GM21723 (cell line): ENCODE measurements around the gene CTRB2.
"Not testable (repeated sequence)": the region's sequence is repeated elsewhere in the genome, so short reads cannot be mapped to it uniquely, and the experiment has no call there.

ENCODE experiments used
- ATAC-seq: cut with Tn5 transposase; IDR thresholded peaks from one replicate; pipeline ENCODE4 v1.9.1; 2021; ENCODE audit warnings: mild to moderate bottlenecking, moderate library complexity; ENCODE audit not compliant: unreplicated experiment

CTRB2 gene

DNA sequence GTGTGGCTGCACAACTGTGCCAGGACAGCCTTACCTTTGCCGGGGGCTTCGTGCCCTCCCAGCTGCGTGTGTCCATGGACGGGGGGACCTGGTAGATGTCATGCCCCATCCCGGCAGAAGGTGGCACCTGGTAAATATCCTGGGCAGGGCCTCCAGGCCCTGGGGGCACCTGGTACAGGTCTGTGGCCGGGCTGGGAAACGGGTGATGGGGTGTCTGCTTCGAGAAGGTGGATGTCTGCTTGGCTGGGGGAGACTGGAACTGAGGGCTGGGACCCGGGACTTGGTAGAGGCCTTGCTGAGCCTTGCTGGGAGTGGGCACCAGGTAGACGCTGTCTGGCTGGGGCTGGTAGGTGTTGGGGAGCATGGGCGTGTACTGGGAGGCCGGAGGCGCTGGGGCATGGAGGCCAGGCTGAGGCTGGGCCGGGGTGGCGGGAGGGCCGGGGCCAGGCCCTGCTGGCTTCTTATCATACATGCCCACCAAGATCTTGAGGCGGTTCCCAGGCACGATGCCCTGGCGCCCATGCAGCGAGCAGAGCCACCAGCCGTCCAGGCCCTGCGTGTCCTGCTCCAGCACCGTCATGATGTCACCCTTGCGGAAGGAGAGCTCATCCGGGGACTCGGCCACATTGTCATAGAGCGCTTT is 35.6 kb upstream of the CTRB2 start:
- ATAC-seq: not testable (repeated sequence)

DNA sequence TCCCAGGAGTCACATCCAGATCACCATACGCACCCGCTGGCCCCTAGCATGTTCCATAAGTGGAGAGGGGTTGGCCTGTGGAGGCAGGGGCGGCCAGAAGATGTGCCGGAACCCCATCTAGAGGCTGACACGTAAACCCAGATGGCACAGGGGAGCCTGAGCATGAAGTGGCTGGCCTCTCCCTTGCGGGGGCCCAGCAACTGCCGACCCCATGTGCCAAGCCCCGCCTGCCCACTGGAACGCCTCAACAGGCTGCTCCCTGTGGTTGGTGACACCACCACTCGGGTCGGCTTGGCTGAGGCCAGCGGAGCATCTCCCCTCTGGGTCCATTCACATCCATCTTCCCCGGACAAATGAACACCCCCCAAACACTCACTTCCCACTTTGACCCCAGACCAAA is 35.0 kb upstream of the CTRB2 start:
- ATAC-seq: no peak

DNA sequence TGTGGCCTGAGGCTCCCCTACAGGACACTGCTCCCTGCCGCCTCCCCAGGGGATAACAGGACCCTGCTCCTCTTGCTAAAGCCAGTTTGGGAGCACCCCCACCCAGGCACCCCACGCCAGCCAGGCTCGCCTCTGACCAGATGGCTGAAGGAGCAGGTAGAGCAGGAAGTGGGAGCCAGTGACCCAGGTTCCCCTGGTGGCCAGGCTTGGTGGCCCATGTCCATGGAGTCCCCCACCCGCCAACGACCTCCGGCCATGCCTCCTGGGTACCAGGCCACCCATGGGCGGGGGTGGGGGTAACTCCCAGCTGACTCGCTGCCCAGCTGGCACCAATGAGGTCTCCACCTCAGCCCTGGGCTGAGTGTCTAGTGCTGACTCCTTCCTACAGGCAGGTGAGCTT is 34.5 kb upstream of the CTRB2 start:
- no peak for ATAC-seq

- not testable (repeated sequence) for ATAC-seq
Observed at GRCh38 chr16:75240633-75241032, 33.7 kb upstream of the CTRB2 start.

GRCh38 chr16:75239542-75240122 is 32.7 kb upstream of the CTRB2 start:
- no peak for ATAC-seq

- no peak for ATAC-seq
Observed at GRCh38 chr16:75238853-75239541, 32.0 kb upstream of the CTRB2 start.

GRCh38 chr16:75238132-75238852 is 31.3 kb upstream of the CTRB2 start:
- no peak for ATAC-seq

DNA sequence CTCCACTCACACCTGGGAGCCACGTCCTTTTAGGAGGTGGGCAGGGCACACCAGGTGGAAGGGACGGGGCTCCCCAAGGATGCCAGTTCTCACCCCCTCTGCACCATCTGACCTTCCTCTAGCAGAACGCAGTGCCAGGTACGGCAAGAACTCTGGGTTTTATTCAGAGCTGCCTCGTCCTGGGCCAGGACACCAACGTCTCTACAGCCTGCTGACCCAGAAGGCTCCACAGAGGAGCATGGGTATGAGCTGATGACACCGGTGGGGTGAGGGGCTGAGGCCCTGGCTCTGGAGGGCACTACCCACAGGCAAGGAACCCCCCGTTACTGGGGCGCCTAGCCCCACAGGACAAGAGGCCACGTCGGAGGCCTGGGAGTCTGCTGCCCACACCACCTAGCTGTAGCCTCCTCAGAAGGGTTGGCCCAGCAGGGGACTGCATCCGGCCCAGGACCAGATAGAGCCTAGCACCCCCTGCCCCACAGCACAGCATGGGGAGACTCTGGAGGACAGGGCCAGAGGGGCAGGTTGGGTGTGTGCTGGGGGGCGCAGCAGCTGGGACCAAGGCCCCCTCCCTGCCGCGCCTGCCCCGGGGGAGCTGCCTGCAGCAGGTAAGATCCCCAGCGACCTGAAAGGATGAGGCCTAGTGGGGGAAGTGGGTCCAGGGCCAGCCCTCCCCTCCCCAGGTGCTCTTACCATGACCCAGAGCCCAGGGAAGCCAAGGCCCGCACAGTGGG is 30.6 kb upstream of the CTRB2 start:
- no peak for ATAC-seq

GRCh38 chr16:75236736-75237397 is 29.9 kb upstream of the CTRB2 start:
- ATAC-seq: no peak

DNA sequence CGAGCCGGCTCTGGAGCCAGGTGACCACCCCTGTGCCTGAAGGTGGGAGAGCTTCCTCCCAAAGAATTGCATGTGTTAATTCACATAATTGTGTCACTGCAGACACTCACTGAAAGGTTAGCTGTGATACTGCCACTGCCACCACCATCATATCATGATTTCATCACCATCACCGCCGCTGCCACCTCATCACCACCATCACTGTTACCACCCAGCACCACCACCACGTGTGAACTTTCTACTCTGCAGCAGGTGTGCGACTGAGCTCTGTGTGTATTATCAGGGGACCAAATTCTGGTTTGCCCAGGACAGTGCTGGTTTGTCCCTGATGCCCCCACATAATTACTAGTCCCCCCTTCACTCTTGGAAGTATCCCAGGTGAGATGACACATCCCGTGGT is 29.3 kb upstream of the CTRB2 start:
- ATAC-seq: no peak

GRCh38 chr16:75235721-75236193 is 28.8 kb upstream of the CTRB2 start:
- no peak for ATAC-seq

DNA sequence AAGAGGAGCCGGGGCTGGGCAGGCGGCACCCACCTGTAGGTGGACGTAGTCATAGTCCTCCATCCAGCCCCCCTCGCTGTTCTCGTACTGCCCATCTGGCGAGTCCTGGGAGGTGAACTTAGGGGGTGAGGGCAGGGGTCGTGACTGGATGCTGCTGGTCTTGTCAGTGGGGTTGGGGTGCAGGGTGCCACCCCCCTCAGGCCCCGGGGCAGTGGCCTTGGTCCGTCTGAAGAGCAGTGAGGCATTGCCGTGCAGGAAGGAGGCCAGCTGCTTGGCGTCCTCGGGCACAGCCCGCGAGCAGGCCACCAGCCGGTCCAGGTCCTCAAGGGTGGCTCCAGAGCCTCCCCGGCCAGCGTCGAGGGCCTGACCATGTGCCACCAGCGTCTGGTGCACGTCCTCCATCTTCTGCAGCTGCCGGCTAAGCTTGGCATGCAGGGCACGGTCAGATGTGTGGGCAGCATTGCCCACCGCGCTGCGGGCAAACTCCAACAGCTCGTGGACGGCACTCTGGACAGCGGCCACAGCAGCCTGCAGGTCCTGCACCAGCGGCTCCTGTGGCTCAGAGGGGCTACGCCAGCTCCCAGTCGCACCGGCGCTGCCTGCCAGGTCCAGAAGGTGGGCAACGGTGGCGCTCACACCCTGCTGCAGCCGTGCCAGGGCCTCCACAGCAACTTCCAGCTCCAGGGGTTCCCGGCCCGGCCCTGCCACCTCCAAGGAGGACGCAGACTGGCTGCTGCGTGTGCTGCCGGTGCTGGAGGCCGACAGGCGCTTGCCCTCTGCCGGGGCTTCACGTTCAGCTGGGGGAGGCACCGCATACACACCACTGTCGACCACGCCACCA is 28.1 kb upstream of the CTRB2 start:
- ATAC-seq: no peak

- ATAC-seq: no peak
Observed at GRCh38 chr16:75233611-75233938, 26.6 kb upstream of the CTRB2 start.

DNA sequence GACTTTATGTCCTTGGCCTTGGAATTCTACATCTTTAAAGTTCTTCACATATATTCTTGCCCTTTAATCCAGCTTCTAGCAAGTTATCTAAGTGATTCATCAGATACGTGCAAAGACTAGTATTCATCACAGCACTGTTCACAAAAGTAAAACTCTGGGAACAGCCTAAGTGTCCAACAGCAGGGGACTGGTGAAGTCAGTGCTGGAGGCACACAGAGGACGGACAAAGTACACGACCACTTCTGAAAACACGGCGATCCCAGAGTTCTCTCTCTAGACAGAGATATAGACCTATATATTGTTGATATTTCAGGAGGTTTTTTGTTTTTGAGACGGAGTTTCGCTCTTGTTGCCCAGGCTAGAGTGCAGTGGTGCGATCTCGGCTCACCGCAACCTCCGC is 24.6 kb upstream of the CTRB2 start:
- no peak for ATAC-seq

- no peak for ATAC-seq
Observed at GRCh38 chr16:75230471-75231110, 23.6 kb upstream of the CTRB2 start.

DNA sequence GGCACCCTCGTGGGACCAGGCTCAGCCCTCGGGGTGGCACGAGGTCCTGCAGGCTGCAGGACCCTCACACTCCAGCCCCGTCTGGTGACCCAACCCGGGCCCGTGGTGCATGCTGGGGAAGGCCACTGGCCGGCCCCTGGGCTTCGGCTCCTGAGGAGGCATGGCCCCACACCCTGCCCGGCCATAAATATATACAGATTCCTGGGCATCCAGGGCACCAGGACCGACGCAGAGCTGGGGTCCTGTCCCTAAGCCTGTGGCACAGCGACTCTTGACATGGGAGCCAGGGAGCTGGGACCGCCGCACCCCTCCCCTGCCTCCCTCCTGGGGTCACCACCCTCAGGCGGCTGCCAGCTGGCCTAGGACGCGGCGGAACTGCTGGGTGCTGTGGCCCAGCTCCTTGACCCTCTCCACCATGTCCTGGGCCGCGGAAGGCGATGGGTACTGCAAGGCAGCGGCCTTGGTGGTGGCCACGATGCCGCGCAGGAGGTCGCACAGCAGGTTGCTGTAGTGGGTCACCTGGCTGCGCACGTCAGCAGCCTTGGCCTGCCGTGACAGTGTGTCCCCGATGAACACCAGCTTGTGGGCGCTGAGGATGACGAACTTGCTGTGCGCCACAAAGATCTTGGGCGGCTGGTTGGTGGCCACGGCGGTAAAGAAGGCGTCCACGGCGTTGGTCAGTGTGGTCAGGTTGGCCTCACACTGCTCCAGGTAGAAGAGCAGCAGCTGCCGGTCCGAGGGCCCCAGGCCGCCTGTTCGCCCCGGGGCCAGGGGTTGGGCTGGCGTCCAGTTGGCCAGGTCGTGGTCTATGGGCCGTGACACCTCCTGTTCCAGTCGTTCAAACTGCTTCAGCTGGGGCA is 22.4 kb upstream of the CTRB2 start:
- ATAC-seq: no peak

GRCh38 chr16:75228143-75228976 is 21.4 kb upstream of the CTRB2 start:
- no peak for ATAC-seq
